ENCODE data around the gene HLA-DPA1.
"Not testable (repeated sequence)": the region's sequence is repeated elsewhere in the genome, so short reads cannot be mapped to it uniquely, and the experiment has no call there.

Gene HLA-DPA1

DNA sequence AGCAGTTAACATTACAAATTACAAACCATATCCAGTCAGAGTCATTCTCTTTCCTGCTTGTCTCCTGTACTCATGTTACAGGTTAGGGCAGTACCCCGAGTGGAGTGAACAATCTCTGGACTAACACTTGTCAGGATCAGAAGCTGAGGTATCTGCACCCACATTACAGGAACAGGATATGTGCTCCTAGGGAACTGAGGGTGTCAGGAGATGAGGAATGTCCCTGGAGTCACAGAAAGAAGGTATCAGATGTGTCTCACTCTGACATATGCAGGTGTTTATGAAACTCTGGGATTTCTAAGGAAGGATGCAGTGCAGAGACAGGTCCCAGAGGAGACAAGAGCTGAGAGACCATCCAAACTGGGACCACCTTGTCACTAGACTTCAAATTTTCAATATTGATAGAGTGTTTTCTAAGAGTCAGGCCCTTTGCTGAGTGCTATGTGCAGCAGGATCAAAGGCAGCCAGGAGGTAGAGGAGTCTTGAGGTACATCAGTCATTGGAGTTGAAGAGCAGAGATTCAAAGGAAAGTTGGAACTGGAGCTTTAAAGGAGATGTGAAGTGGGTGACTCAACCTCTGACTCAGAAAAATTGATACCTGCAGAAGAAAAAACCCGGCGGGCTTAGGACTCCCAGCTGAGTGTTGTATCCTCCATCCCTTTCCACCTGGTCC, 14.9 kb upstream of the HLA-DPA1 start:
- DNase-seq, result no peak

DNA sequence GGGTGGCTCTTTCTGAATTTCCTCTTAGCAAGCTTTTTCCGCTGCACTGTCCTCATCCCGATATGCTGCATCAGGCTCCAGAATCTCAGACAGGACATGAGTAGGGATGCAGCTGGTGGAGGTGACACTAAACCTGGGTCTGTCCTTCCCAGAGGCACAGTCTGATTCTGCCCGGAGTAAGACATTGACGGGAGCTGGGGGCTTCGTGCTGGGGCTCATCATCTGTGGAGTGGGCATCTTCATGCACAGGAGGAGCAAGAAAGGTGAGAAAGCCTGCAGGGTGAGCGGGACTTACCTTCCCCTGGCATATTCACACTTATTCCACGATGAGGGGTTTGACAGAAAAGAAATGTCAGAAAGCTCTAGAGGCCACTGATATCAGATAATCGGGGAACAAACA, 12.2 kb upstream of the HLA-DPA1 start:
- DNase-seq, result no peak

DNA sequence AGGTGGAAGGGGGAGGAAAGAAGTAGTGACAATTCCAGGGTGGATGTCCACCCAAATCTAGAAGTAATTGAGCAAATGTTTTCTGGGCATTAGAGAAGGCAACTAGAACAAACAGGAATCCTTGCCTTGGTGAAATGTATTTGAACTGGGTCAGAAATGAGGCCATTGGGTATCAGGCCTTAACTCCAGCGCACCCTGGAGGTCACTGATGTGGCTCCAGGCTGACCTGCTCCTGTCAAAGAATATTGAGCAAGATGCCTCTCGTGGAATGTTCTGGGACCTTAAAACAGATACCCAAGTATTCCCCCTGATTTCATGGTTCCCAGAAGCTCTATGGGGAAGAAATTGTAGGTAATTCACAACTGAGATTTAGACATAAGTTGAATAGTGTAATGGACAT, 9.3 kb upstream of the HLA-DPA1 start:
- DNase-seq, result peak; percentile 37

GRCh38 chr6:33081098-33081824, 7.8 kb upstream of the HLA-DPA1 start:
- DNase-seq, result no peak

- DNase-seq, result no peak
Measured at GRCh38 chr6:33080127-33081089, 7.0 kb upstream of the HLA-DPA1 start.

DNA sequence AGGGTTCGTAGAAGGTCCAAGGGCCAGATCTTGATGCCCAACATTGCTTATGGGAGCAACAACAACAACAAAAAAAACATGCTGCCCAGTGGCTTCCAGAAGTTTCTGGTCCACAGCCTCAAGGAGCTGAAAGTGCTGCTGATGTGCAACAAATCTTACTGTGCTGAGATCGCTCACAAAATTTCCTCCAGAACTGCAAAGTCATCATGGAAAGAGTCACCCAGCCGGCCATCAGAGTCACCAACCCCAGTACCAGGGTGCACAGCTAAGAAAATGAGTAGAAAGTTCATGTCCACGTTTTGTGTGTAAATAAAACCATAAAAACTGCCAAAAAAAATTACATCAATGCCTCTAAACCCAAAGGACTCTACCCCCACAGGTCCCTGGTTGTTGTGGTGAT, 6.1 kb upstream of the HLA-DPA1 start:
- DNase-seq, result no peak

DNA sequence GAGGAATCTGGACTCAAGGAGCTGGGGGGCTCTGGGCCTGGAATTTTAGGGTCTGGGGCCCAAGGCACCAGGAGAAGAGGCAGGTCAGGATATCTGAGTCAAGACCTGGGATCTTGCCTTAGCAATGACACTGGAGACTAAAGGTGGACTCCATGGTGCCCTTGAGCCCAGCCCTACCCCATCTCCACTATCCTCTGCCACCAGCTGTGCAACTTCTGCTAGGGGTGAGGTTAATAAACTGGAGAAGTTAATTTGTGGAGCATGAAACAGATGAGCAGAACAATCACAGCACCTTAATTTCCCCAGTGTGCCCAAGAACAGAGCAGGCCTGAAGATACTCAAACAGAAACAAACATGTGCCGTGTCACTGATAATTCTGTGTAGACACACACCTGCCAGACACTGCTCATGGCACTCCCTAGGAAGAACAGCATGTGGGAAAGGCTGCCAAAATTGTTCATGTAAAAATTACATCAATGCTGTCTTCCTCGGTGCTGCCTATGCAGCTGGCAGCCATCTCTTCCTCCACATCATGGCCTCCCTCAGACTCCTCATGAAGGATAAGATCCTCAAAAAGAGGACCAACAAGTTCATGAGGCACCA, 5.6 kb upstream of the HLA-DPA1 start:
- no peak for DNase-seq

DNA sequence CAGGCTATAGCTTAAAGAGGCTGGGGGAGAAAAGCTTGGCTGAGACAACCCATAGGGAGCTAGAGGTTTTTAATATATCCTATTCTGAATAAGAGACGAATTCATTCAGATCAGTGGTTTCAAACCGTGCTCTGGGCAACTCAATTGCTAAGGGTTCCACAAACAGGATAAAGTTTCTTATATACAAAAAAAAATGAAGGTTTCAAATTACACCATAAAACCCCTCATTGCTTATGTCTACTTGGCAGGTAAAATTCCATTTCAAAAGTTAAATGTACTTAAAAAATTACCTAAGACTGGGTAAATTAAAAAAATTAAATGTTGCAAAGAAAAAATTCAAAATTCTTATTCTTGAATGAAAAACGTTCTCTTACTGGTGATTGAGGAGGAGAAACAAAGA, 5.0 kb upstream of the HLA-DPA1 start:
- DNase-seq, result no peak

- no peak for DNase-seq
Measured at GRCh38 chr6:33077908-33078307, 4.5 kb upstream of the HLA-DPA1 start.

GRCh38 chr6:33076406-33076934, 3.0 kb upstream of the HLA-DPA1 start:
- DNase-seq, result no peak

- no peak for DNase-seq
Measured at GRCh38 chr6:33075568-33076405, 2.3 kb upstream of the HLA-DPA1 start, which contains the start of gene HLA-DPB1. Gene HLA-DPB1, plus strand, starts transcription at chr6:33075990. Its CDS starts 52 bp downstream, at chr6:33076042.

GRCh38 chr6:33075208-33075567, 1.7 kb upstream of the HLA-DPA1 start:
- DNase-seq, result no peak

- DNase-seq, result no peak
Measured at GRCh38 chr6:33072508-33073100, 845 bp downstream of the HLA-DPA1 start.

DNA sequence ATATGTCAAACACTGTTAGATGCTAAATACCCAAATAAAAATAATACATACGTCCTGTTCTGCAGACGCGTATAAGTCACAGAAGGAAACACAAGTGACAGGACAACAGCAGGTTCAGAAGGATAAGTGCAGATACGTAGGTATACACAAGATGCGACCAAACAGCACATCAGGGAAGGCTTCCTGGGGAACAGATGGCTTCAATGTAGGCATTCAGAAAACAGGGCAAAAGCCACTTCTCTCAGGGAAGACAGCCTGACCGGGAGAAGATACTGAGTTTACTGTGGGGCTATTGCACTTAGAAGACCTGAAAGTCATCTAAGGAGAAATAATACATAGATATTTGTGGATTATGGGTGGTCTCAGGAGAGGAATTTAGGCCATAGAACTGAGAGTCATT, 1.9 kb downstream of the HLA-DPA1 start:
- DNase-seq, result no peak

GRCh38 chr6:33070909-33071308, 2.5 kb downstream of the HLA-DPA1 start:
- no peak for DNase-seq

GRCh38 chr6:33069021-33069738, 4.3 kb downstream of the HLA-DPA1 start:
- no peak for DNase-seq

- no peak for DNase-seq
Measured at GRCh38 chr6:33066917-33067521, 6.4 kb downstream of the HLA-DPA1 start.

- DNase-seq, result no peak
Measured at GRCh38 chr6:33065312-33065711, 8.1 kb downstream of the HLA-DPA1 start.

DNA sequence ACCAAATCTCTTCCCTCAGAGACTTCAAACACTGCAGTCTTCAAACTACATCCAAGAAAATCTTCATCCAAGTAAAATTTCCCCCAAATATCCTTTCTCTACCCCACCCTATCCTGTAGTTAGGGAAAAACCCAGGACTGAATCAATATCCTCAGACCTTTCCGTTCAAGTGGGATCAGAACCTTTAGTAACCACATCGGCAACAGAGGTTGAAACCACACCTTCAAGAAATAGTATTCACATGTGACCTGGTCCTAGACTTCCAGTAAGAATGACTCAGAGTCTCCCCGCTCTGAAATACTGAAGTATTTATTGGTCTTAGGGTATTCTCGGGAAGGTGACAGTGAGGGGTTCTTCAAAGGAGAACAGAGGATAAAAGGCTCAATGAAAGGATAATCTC, 8.7 kb downstream of the HLA-DPA1 start:
- DNase-seq, result no peak

DNA sequence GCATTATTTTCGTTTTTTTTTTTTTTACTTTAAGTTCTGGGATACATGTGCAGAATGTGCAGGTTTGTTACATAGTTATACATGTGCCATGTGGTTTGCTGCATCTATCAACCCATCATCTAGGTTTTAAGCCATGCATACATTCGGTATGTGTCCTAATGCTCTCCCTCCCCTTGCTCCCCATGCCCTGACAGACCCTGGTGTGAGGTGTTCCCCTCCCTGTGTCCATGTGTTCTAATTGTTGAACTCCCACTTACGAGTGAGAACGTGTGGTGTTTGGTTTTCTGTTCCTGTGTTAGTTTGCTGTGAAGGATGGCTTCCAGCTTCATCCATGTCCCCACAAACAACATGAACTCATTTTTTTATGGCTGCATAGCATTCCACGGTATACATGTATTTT, 10.0 kb downstream of the HLA-DPA1 start:
- DNase-seq, result not testable (repeated sequence)
